ENCODE data around the gene AGPAT2.

- TF ChIP-seq CTCF (IDR thresholded peaks at IDR 0.05) (no peak), RAD21 (IDR thresholded peaks at IDR 0.05; ENCODE audit: low read length) (no peak), EZH2phosphoT487 (IDR thresholded peaks at IDR 0.05; ENCODE audit: borderline replicate concordance, low read depth) (no peak), GABPA (IDR thresholded peaks at IDR 0.05; ENCODE audit: low read depth) (no peak), SIN3A (IDR thresholded peaks at IDR 0.05; ENCODE audit: borderline replicate concordance, low read depth, low read length) (no peak), ZBTB33 (IDR thresholded peaks at IDR 0.05; ENCODE audit: borderline replicate concordance, low read depth) (no peak), NRF1 (IDR thresholded peaks at IDR 0.05; ENCODE audit: low read depth, low read length) (no peak), MAX (IDR thresholded peaks at IDR 0.05; ENCODE audit: low read depth) (no peak), REST (IDR thresholded peaks at IDR 0.05; ENCODE audit: low read depth, low read length) (no peak), POLR2AphosphoS5 (IDR thresholded peaks at IDR 0.05; ENCODE audit: low read depth, low read length) (no peak), IRF3 (IDR thresholded peaks at IDR 0.05; ENCODE audit: low read depth, low read length) (no peak)
These were observed 32.3 kb downstream of the AGPAT2 start for GRCh38 chr9:136654820-136655535.
